ENCODE data around the gene APBB2.

DNA sequence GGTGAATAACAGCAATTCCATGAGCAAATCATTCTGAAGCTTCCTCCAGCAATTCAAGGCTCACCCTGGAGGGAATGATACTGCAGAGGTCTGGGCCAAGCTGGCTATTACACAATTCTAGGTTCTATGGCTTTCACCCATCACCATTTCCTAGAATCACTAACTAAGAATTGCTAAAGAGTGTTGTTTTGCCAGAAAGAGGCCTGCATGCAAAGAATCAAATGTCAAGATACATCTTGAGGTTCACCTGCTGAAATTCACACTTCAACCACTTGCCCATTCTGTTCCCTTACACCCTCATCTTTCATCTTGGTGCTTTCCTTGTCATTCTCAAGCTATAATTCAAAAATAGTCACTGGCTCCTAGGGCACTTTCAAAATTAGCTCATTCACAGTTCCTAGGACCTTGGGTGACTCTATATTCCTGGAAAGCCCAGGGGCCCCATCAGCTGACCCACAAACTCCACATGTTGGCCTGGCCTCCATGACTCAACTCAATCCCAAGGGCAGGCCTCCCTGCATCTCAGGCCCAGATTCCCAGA, 7.0 kb downstream of the APBB2 start:
- TF ChIP-seq, protein P1, sequence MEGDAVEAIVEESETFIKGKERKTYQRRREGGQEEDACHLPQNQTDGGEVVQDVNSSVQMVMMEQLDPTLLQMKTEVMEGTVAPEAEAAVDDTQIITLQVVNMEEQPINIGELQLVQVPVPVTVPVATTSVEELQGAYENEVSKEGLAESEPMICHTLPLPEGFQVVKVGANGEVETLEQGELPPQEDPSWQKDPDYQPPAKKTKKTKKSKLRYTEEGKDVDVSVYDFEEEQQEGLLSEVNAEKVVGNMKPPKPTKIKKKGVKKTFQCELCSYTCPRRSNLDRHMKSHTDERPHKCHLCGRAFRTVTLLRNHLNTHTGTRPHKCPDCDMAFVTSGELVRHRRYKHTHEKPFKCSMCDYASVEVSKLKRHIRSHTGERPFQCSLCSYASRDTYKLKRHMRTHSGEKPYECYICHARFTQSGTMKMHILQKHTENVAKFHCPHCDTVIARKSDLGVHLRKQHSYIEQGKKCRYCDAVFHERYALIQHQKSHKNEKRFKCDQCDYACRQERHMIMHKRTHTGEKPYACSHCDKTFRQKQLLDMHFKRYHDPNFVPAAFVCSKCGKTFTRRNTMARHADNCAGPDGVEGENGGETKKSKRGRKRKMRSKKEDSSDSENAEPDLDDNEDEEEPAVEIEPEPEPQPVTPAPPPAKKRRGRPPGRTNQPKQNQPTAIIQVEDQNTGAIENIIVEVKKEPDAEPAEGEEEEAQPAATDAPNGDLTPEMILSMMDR (IDR thresholded peaks at IDR 0.05), result no peak
- TF ChIP-seq EZH2 (IDR thresholded peaks at IDR 0.05; ENCODE audit: borderline replicate concordance, insufficient read depth, low read depth, low read length, poor library complexity, severe bottlenecking), result no peak
